HG02588 (cell line): ENCODE results near the gene PARD3.
"Not testable (repeated sequence)": the region's sequence is repeated elsewhere in the genome, so short reads cannot be mapped to it uniquely, and the experiment has no call there.

Experiments
- ATAC-seq: cut with Tn5 transposase; IDR thresholded peaks from one replicate; pipeline ENCODE4 v1.9.1; 2021; ENCODE audit warnings: mild to moderate bottlenecking, moderate library complexity; ENCODE audit not compliant: unreplicated experiment

The PARD3 gene

DNA sequence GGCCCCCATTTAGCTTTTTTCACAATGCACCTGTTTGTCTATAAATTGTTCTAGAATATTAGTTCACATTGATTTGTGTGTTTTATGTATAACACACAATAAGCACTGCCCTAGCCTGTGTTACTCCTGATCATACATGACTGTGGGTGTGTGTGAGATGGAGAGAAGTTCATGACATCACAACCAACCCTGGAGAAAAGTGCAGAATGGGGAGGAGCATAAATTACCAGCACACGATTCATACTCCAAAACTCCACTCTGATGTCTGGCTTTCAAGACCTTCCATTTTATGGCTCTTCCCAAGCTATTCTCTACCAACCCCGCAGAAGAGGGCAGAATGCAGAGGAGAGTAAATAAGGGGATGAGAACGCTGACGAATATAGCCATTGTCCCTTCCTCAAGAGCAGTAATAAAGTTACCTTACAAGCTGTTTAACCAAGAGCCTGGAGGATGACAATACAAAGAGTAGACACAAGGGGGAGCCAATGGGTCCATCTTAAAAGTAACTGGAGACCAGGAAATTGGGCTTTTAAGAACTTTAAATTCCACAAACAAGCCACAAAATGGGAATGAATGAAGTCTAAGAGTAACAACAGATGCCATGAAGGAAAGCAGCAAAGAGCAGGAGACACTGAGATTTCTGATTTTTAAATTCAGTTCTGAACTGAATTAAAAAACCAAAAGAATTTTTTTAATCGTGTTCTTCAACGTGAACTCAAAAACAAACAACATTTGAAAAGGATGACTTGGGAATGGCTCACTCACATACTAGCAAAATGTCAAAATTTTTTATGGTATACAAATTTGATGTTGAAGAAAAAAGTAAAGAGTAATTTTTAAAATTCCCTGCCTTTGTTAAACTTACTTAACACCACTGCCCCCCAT is 159.6 kb downstream of the PARD3 start:
- peak; percentile 60 for ATAC-seq

DNA sequence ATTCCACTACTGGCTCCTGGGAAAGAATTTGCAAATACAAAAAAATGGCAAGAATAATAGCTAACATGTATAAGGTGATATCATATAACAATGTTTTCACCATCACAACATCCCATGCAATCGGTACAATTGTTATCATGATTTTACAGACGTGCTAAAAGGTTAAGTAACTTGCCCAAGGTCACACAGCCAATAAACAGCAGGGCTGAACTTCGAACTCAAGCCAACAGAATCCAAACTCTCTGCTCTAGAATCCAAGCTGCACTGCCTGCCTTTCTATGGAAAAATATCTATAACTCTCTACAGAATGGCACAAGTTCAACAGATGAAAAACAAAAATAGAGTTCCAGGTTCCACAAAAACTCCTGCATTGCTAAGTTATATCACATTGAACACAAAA is 160.9 kb downstream of the PARD3 start:
- ATAC-seq = no peak

DNA sequence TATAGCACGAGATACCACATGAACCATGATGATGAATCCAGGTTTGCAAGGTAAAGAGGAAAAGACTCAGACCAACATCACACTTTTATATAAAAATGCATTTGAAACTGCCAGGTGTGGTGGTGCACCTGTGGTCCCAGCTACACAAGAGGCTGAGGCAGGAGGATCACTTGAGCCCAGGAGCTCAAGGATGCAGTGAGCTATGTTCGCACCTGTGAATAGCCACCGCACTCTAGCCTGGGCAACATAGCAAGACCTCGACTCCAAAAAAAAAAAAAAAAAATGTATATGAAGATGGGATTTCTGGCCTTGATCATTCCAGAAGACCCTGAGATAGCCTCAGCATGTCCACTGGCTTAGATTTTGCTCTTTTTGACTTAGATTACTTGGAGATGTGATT is 161.6 kb downstream of the PARD3 start:
- ATAC-seq = no peak

DNA sequence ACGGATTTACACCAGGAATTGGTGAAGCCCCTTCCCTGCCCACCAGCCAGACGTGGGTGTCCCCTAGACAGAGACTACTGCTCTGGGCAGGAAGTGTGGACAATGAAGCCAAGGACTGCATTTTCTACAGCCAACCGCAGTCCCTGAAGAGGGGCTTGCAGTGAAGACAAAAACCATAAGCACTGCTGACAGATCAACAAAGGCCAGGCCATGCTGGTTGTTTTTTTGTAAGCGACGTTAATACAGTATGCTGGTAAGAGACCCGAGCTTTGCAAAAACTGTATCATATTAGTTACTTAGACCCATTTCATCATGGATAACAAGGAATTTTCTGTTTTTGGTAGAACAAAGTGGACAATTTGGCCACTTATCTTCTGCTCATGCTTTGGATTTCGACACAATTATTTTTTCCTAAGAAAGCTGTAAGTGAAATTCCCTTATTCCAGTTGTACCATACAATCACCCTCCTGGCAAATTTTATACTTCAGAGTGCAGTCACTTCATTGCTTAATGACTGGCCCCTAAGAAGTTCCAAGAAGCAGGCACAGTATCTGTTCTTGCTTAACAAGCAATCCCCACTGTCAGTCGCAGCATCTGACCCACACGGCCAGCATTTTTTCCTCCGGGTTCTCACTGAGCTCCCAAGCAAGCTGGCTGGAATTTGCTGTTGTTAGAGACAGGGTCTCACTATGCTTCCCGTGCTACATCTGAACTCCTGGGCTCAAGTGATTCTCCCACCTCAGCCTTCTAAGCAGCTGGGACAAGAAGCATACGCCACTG is 163.5 kb downstream of the PARD3 start:
- ATAC-seq = no peak

DNA sequence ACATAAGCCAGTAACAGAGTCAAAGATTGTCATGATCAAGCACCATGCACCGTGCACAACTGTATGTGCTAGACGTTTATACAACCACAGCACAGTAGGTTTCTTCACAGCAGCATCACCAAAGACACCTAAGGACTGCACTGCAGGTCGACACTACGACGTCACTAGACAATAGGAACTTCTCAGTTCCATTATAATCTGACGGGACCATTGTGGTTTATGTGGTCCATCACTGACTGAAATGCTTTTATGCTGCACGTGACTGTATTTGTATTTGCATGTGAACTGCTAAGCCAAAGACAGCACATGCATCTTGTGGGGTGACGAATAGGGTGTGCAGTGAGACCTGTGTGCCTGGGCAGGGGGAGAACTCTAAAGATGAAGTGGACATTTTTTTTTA is 164.9 kb downstream of the PARD3 start:
- ATAC-seq = no peak

DNA sequence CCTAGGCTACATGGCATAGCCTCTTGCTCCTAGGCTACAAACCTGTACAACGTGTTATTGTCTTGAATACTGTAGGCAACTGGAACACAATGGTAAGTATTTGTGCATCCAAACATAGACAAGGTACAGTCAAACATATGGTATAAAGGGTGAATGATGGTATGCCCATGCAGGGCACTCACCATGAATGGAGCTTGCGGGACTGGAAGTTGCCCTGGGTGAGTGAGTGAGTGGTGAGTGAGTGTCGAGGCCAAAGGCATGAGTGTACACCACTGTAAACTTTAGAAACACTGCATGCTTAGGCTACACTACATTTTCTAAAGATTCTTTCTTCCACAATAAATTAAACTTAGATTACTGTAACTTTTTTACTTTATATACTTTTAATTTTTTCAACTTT is 165.7 kb downstream of the PARD3 start:
- no peak for ATAC-seq

DNA sequence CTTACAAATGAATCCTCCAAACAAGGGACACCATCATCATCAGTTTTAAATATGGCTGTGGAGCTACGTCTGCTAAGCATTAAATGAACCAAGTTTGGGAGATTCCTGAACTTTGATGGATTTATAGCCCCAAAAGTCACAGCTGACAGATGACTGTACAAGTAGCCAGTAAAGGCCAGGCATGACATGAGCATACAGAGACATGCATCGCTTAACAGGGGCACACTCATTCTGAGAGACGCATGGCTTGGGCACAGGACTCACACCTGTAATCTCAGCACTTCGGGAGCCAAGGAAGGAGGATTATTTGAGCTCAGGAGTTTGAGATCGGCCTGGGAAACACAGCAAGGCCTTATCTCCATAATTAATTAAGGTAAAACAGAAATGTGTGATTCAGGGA is 166.2 kb downstream of the PARD3 start:
- ATAC-seq = no peak

DNA sequence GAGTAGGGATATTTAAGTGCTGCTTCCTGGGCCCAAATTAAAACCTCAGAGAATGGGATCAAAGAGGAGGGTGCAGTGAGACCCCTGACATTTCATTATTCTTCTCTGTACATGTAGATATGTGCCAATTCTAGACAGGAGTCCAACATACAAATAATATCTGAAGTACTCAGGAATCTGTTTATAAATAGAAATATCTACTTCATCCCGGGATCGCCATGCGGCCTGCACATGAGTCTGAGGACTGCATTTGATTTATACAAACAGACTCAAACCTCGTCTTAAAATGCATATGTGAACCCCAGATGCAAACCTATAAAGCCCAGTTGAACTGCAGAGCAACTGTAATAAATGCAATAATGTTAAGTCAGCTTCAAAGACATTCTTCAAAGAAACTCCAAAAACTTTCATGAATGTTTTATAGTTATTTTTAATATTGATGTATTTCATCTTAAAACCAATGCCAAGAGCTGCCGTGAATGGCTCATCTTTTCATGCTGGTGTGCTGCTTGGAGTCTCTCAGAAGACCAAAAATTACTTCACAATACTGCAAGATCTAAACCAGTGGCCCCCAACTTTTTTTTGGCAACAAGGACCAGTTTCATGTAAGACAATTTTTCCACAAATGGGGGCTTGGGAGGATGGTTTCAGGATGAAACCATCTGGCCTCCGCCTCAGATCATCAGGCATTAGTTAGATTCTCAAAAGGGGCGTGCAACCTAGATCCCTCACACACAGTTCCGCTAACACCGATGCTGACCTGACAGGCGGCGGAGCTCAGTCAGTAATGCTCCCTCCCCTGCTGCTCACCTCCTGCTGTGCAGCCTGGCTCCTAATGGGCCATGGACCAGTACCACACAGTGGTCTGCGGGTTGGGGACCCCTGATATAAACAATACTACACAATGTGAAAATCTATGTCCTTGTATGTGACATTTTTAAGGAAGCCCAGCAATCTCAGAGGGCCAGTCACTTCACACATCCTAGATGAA is 166.9 kb downstream of the PARD3 start:
- no peak for ATAC-seq

DNA sequence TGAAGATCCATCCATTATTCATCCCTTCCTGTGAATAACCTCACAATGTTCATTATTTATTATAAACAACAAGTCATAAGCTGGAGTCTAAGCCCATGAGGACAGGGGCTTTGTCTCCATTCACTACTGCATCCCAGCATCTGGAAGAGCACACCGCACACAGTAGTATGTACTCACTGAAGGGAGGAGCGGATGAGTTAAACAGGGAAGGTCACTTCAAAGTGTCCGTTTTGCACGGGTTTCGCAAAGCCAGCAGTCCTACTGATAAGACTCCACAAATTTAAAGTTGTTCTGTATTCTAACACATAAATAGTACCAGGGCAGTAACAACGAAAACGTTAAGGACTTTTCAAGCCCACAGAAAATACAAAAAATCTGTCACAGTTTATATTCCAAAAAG is 167.9 kb downstream of the PARD3 start:
- no peak for ATAC-seq

DNA sequence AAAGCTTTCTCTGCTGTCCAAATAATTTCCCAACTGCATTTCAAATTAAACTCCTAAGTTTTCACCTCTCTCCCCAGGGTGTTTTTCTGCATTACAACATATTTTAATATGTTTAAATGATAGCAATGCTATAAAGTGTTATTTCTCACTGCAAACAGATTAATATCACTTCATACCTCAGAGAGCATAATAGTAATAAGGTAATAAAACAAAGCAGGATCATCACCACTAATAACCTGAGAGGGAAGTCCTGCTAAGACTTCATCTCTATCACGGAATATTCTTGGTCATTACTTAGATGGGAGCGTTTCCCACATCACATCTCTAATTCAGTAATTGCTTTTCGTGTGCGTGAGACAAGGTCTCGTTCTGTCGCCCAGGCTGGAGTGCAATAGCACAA is 168.8 kb downstream of the PARD3 start:
- no peak for ATAC-seq

DNA sequence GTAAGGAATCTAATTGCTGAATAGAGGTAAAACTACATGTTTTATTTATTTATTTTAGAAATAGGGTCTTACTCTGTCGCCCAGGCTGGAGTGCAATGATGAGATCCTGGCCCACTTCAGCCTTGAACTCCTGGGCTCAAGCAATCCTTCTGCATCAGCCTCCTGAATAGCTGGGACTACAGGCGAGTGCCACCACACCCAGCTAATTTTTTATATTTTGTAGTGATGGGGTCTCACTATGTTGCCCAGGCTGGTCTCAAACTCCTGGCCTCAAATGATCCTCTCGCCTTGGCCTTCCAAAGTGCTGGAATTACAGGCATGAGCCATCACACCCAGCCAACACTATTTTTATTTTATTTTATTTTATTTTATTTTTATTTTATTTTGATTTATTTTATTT is 170.3 kb downstream of the PARD3 start:
- not testable (repeated sequence) for ATAC-seq

DNA sequence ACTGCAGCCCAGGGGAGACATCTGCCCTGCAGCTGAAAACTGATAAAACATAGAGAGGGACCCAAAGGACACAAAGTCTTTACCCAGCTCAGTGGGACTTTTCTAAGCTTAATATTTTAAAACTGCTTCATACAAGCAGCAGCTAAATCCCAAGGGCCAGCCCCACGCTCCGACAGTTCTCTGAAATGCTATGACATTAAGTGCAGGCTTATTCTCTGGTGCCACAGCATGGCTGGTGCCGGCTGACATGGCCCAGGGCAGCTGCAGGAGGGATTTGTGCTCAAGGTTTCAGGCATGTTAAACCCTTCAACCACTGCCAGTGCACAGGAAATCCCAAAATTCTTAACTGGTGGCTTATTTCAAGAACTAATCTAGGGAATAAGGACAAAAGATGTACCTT is 170.9 kb downstream of the PARD3 start:
- ATAC-seq = no peak

DNA sequence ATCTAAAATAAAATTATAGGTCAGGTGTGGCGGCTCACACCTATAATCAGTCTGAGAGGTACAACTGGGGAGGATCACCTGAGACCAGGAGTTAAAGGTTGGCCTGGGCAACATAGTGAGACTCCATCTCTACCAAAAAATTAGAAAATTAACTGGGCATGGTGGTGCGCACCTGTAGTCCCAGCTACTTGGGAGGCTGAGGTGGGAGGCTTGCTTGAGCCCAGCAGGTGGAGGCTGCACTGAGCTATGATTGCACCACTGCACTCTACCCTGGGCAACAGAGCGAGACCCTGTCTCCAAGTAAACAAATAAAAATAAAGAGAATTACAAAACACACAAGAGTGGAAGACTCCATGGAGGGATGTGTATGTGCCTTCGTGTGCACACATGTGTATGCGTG is 171.5 kb downstream of the PARD3 start:
- ATAC-seq = no peak

DNA sequence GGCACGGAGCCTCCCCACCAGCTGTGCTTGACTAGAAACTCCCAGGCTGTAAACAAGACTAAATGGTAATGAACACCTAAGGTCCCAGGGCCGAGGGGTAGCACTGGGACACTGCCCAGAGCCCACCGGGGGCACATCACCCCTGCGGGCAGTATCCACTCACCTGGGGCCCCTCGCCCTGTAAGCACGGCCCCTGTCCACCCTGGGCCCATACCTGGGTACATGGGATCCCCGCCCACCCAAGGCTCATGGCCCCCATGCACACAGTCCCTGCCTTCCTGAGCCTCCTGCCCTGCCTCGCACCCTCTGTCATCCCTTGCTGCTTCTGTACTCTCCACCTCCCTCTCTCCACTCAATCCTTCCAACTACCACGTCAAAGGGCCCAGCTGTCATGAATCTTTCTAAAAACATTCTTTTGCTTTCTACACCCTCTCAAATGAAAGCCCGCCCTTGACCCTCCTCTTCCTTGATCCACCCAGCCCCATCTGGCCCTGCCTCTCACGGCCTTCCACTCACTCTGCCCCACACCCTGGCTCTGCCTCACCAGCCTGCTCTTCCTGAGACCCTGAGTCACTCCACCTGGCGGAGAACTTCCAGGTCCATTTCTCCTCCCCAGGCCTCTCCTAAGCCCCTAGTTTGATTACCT is 173.1 kb downstream of the PARD3 start:
- no peak for ATAC-seq

DNA sequence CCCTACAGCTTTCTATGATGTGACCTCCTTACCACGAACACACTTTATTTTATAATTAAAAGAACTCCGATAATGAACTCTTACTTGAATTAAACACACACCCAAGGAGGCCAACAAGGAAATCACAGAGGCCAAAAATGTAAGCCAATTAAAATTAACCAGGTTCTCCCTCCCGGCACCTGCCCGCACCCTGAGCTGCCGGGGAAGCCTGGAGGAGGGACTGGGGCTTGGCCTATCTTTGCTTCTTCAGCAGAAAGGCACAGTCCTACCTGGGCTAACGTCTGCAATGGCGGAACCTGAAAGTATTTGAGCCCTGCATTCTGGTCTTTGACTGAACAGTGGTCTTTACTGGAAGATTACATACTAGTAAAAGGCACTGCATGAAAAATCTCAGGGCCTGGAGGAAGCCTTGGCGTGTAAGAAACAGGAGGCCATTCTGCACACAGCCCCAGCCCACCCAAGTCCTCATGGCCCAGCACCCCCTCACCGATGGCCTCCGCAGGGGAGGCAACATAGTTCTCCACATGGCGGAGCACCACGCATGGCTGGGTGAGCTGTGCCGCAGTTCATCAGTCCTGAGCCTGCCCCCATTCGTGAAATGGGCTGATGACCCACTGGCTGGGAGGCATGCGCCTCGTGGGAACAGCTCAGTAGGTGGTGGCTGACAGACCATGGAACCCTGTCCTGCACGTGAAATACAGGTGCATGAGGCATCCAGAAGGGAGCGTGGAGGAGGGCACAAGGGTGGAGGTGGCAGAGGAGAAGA is 173.8 kb downstream of the PARD3 start:
- ATAC-seq = no peak

DNA sequence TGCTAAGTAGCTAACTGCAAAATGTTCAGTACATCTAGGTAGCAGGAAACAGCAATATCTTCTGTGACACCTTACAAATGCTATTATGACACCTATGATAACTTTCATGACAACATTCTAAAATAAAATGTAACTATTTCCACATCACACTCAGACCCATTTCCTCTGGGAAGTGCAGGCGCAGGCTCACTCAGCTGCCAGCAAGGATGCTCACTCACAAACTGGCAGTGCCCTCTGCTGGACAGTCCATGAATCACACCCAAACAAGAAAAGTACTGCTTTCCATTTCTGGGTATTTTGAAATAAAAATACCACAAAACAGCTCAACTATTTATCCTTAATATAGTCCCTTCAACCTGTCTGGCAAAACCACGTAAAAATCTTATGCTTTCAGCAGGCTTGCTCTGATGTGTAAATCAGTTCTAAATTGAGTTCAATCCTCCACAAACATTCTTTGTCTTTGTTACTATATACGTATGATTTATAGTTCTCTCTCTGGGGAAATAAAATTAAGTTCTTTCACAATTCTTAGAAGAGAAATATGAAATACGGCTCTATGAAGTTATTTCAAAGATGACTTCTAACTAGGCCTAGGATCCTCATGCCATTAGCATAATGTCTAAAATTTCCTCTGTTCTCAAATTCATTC is 176.6 kb downstream of the PARD3 start:
- peak; percentile 42 for ATAC-seq

DNA sequence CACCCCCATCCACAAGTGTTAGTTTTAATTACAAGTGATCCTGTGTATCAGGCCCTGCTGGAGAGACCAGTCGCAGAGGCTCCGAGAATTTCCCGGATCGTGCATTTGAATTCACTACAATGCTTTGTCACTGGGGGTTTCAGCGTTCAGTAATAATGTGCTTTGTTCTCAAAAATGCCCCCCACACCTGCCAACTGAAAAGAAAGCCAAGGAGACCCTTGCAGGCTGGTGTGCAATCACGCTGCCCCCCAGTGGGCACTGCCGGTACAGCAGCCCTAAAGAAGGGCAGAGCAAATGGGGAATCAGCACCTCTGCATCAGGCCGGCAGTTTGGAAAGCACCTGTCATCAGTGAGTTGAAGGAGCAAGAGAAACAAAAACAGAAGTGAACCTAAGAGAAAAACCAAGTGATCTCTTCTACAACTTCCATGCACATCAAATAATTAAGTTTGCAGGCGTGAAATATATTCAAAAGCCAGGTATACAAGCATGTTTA is 177.6 kb downstream of the PARD3 start:
- peak; percentile 81 for ATAC-seq

DNA sequence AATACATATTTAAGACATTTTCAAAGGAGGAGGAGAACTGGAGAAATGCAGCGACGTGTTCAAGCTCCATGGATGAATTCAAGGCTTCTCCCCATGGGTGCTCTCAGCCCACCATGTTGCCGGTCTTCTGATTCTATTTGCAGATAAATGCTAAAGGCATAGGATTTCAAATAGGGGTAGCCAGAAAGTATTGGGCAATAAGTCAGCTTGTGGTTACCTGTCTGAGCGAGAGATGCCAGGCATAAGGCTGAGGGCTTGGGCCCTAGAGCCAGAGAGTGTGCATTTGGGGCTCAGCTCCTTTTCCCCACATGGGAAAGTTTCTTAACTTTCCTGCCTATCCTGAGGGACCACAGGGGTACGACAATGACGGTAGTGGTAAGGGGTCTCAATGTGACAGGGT is 180.0 kb downstream of the PARD3 start:
- ATAC-seq = no peak

DNA sequence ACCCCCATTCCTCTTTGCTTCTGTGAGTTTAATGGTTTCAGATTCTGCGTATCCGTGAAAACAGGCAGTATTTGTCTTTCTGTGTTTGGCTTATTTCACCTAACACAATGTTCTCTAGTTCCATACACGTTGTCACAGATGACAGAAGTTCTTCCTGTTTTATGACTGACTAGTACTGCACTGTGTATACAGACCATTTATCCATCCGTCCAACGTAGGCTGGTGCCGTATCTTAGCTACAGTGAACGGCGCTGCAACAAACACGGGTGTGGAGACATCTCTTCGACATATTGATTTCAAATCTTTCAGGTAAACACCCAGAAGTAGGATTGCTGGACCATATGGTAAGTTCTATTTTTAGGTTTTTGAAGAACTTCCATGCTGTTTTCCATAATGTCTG is 181.7 kb downstream of the PARD3 start:
- no peak for ATAC-seq
